ENCODE data around the gene TAS2R40. TPM values are rescaled to one million over a fixed set of nuclear protein-coding genes. Genes with fewer than 3 reads are reported as not detected.
A peak's percentile ranks its signal among the peaks of the same experiment; 100 is the strongest.
"Not testable (repeated sequence)": the region's sequence is repeated elsewhere in the genome, so short reads cannot be mapped to it uniquely, and the experiment has no call there.

Gene TAS2R40
- total RNA-seq, 1 experiment from 2014 or later: not detected

GRCh38 chr7:143205560-143206293 is 16.1 kb upstream of the TAS2R40 start:
- Mint-ChIP-seq H3K4me1 (ENCODE audit: low read depth, unreplicated experiment) (peaks cover 10% of the 10 kb centered on the region), H3K9me3 (ENCODE audit: low read depth, unreplicated experiment) (no peaks in the 10 kb centered on the region), H3K4me3 (ENCODE audit: low read depth, unreplicated experiment) (no peak overlapping the region), H3K27ac (ENCODE audit: unreplicated experiment) (no peak overlapping the region), H3K36me3 (ENCODE audit: insufficient read depth, unreplicated experiment) (no peaks in the 10 kb centered on the region), H3K27me3 (ENCODE audit: unreplicated experiment) (peaks cover 57% of the 10 kb centered on the region)
- no peak for TF ChIP-seq CTCF (IDR thresholded peaks at IDR 0.05; ENCODE audit: unreplicated experiment)
- no TSS peak for BruUV-seq (replicated peaks)
- DNase-seq: peak; percentile 43
- CTCF ChIA-PET: no interaction called here
- intact Hi-C loops (cut with micrococcal nuclease; ENCODE audit: unreplicated experiment): no loop called here

- no peaks in the 10 kb centered on the region for H3K36me3 Mint-ChIP-seq (ENCODE audit: insufficient read depth, unreplicated experiment)
- H3K27me3 Mint-ChIP-seq (ENCODE audit: unreplicated experiment): peaks cover 18% of the 10 kb centered on the region
Measured at GRCh38 chr7:143210541-143210940, 11.3 kb upstream of the TAS2R40 start.

DNA sequence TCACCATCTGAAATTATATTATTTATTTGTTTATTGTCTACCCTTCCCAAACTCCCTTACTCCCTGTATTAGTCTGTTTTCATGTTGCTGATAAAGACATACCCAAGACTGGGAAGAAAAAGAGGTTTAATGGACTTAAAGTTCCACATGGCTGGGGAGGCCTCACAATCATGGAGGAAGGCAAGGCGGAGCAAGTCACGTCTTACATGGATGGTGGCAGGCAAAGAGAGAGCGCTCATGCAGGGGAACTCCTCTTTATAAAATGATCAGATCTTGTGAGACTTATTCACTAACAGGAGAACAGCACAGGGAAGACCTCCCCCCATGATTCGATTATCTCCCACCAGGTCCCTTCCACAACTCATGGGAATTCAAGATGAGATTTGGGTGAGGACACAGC is 8.4 kb upstream of the TAS2R40 start:
- CTCF ChIA-PET; H3K4me3 Mint-ChIP-seq (ENCODE audit: low read depth, unreplicated experiment); H3K4me1 Mint-ChIP-seq (ENCODE audit: low read depth, unreplicated experiment); H3K9me3 Mint-ChIP-seq (ENCODE audit: low read depth, unreplicated experiment); DNase-seq; H3K36me3 Mint-ChIP-seq (ENCODE audit: insufficient read depth, unreplicated experiment); H3K27ac Mint-ChIP-seq (ENCODE audit: unreplicated experiment); BruUV-seq (replicated peaks): not testable (repeated sequence)
- peaks cover 29% of the 10 kb centered on the region for H3K27me3 Mint-ChIP-seq (ENCODE audit: unreplicated experiment)
- intact Hi-C loops (cut with micrococcal nuclease; ENCODE audit: unreplicated experiment): loop anchor here (5.0 to 10.0 kb wide), 2 partner anchors 91 to 329 kb away; partner anchors contain the start of gene TRPV6

More at GRCh38 chr7:143210541-143210940, 11.3 kb upstream of the TAS2R40 start:
- DNase-seq: no peak
- Mint-ChIP-seq H3K4me1 (ENCODE audit: low read depth, unreplicated experiment) (peaks cover 10% of the 10 kb centered on the region), H3K9me3 (ENCODE audit: low read depth, unreplicated experiment) (no peaks in the 10 kb centered on the region), H3K4me3 (ENCODE audit: low read depth, unreplicated experiment) (no peak overlapping the region), H3K27ac (ENCODE audit: unreplicated experiment) (no peak overlapping the region)
- no peak for TF ChIP-seq CTCF (IDR thresholded peaks at IDR 0.05; ENCODE audit: unreplicated experiment)
- intact Hi-C loops (cut with micrococcal nuclease; ENCODE audit: unreplicated experiment): loop anchor here (5.0 to 10.0 kb wide), 2 partner anchors 88 to 326 kb away; partner anchors contain the start of gene TRPV6
- CTCF ChIA-PET: no interaction called here
- no TSS peak for BruUV-seq (replicated peaks)

DNA sequence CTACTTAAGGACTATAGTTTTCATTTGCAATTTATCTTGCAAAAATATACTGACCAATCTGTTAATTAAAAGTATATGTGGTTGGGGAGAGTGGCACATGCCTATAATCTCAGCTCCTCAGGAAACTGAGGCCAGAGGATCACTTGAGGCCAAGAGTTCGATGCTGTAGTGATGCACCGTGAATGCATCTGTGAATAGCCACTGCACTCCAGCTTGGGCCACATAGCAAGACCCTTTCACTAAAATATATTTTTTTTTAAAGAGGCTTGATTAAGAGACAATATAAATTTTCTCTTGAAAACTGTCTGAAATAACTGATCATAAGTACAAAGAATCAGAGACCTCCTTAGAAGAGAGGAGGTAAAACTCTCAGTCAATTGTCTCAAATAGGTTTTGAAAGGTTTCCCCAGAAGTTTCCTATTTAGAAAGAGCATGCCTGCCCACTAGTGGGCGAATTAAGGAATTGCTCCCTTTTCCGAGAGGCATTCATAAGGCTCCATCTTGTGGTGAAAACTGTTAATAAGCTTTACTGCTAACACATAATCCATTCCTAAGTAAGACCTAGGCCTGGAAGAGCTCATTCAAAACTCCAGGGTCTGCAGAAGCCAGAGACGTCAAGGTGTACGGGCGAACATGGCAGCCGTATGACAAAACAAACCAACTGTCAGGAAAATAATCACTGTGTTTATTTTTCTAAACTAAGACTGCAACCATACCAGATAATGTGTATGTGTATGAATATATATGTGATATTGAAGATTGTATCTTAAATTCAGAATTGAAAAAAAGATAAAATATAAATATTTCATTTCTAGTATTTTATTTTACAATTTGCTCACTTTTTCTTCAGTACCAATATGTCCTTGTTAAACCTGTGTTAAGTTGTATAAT is 6.8 kb upstream of the TAS2R40 start:
- Mint-ChIP-seq H3K9me3 (ENCODE audit: low read depth, unreplicated experiment) (no peaks in the 10 kb centered on the region), H3K27ac (ENCODE audit: unreplicated experiment) (no peak overlapping the region), H3K27me3 (ENCODE audit: unreplicated experiment) (peaks cover 26% of the 10 kb centered on the region), H3K36me3 (ENCODE audit: insufficient read depth, unreplicated experiment) (no peaks in the 10 kb centered on the region), H3K4me3 (ENCODE audit: low read depth, unreplicated experiment) (no peak overlapping the region), H3K4me1 (ENCODE audit: low read depth, unreplicated experiment) (no peaks in the 10 kb centered on the region)
- CTCF ChIA-PET: interaction anchor here (0.6 to 2.3 kb wide), 28 partner anchors 9 to 584 kb away, joined by 3 to 65 read pairs (median 4); partner anchors contain the start of gene GSTK1
- peak; percentile 63 for DNase-seq
- BruUV-seq (replicated peaks): no TSS peak
- peak; percentile 96 for TF ChIP-seq CTCF (IDR thresholded peaks at IDR 0.05; ENCODE audit: unreplicated experiment)
- intact Hi-C loops (cut with micrococcal nuclease; ENCODE audit: unreplicated experiment): loop anchor here (1.0 to 10.0 kb wide), 4 partner anchors 93 to 363 kb away; partner anchors contain the start of gene TRPV6
